GM04504 (cell line): ENCODE measurements around the gene COX7A2.

Experiments used
- DNase-seq: peaks from one replicate; pipeline ENCODE4 v3.0.0-alpha.2; 2012; ENCODE audit warnings: low read depth

The COX7A2 gene

DNA sequence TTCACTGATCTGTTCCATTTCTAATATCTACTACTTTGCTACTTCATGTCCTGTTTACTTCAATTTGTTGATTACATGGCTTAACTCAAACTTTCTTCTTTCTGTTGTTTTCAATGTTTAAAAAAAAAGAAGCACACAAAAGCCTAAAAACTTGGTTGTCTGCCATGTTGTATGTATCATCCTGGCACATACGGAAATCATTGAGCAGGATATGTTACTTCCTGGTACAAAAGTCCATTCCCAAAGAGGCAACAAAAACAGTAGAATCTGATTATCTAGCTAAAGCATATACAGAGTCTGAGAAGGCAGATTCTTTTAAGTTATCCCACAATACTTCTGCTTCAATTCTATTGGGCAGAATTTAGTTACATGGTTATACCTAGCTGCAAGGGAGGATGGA is 23.2 kb downstream of the COX7A2 start:
- no peak for DNase-seq

DNA sequence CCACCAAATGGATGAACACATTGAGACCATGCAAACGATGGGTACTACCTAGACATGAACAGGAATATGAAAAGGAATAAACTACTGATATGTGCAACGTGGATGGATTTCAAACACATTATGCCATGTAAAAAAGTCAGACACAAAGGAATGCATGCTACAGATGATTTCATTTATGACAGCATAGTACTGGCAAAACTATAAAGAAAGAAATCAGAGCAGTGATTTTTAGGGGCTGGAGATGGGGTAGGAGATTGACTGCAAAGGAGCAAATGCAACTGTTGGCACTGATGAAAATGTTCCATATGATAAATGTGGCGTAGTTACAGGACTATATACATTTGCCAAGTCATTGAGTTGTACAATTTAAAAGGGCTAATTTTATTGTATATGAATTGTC is 24.3 kb downstream of the COX7A2 start:
- no peak for DNase-seq

DNA sequence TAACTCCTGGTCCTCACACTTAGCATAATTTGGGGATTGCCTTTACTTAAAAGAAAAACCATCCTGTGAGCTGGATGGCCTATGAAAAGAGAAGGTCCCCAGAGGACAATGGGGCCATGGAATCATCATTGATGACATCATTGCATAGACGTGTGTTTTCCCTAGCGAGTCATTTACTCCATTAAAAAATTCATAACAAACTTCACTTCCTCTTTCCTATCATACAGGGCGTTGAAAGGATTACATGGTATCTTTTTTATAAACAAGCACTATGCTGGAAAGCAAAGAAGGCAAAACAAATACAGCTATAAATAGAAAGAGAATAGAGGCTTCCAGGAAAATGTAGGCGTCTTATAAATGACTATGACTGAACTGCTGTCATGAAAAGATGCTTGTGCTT is 26.4 kb downstream of the COX7A2 start:
- no peak for DNase-seq

DNA sequence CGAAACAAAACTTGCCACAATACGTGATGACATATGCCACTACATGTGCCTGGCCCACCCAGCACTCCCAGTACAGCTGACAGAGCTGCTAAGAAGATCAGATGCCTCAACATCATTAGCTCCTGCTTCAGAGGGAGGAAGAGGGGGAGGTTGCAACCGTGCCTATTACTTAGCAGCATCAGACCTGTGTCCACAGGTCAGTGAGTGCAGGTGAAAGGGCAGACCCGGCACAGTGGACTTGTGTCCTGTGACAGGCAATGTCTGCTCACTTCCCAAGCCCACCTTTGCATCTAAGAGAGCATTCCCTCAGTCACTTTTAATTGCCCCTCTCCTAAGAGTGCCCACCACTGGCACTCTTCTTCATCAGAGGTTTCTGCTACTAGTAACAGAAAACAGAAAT is 28.3 kb downstream of the COX7A2 start:
- no peak for DNase-seq

DNA sequence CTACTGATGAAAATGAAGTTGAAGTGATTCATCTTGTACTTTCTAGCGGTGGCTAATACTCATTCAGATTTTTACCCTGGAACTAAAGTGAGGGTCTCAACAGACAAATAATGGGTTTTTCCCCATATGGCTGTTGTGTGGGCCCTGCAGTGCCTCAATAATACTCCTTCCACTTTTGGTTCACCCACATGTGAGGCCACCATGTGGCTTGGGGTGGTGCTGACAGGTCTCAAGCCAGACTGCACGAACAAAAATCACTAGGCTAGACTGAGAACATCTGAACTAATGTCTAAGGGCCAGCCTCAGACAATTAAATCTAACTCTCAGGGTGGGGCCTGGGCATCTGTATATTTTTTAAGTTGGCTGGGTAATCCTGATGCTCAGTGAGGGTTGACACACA is 29.9 kb downstream of the COX7A2 start:
- DNase-seq, result no peak

DNA sequence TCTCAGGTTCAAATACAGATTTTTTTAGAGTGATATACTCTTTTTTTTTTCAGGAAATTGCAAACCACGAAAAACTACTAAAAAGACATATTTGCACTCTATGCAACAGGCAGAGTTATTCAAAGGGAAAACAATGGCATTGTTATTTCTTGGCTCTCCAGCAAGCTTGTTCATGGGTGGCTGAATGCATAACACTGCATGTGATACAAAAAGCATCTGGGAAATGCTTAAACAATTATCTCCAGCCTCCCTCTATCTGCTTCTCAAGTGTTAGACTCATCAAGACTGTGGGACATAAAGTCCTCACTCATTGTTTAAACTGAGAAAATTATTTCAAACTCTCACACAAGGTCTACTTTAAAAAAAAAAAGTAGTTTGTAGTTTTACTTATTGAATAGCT is 30.5 kb downstream of the COX7A2 start:
- no peak for DNase-seq

DNA sequence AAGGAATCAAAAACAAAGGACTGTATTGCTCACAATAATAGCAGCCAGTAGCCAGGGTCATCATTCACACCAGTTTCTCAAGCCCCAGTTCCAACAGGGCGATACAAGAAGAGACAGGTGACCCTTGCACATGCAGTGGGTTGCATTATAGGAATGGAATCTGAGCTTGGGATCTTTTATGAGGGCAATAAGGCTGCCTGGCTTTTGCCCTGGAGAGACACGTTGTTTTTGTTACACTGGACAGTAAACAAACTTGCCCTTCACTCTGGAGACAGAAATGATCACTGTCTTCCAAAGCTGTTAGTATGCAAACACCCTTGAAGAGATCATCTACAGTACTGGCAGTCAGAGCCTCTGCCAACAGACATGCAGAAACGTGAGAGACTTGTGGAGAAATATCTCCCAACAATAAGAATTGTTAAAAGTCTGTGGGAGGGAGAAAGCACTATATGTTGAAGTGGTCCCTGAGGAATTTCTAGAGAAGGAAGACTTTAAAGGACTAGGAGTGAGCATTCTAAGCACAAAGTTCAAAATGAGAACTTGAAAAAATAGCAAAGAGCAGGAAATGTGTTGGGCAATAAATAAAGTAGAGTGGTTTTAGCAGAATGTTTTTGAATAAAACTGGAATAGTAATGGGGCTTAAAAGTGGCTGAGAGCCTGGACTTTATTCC is 31.5 kb downstream of the COX7A2 start:
- no peak for DNase-seq

DNA sequence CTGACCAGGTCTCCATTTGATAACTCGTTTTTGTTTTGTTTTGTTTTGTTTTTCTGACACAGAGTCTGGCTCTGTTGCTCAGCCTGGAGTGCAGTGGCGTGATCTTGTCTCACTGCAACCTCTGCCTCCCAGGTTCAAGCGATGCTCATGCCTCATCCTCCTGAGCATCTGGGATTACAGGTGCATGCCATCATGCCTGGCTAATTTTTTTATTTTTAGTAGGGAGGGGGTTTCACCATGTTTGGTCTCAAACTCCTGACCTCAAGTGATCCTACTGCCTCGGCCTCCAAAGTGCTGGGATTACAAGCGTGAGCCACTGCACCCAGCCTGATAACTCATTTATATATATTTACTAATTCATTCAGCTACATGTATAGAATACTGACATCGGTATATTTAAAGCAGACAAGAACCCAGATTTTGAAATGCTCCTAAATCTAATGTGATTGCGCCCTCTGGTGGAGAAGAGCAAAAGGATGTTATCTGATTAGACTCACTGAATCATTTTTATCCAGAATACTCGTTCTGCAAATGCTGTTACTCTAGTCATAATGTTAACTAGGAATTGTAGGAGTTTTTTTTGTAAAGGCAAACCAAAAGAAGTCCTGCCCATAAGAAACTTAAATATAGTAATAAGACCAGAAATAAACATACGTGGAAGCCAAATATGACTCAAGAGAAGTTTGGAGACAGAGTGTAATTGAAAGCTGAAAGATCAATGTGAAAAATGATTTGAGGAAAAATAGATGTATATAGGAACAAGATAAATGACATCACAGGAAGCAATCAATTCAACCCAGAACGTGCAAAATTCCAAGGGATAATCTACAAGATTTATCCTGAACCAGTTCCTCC is 32.5 kb downstream of the COX7A2 start:
- no peak for DNase-seq

DNA sequence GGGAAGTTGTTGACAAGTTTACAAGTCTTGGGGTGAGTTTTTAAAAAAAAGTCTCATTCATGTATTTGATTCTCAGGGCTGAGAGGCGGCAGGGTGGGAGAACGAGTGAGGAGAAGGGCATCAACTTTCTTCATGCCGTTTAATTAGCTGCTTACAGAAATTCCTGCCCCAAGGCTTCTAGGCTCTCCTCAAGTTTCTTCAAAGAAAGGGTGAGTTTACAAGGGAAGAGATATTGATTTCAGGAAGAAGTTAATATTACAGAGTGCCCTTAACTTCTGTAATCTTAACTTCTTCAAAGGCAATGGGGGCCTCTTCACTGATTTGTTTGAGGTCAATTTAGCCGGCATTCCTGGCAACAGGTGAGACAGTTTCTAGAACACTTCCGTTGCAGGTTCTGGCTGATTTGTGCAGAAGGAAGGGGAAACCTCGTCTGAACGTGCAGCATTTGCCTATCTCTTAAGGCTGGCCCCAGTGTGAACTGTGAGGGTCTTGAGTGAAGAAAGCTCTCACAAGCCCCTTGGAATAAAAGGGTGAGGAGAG is 34.3 kb downstream of the COX7A2 start:
- DNase-seq, result no peak

DNA sequence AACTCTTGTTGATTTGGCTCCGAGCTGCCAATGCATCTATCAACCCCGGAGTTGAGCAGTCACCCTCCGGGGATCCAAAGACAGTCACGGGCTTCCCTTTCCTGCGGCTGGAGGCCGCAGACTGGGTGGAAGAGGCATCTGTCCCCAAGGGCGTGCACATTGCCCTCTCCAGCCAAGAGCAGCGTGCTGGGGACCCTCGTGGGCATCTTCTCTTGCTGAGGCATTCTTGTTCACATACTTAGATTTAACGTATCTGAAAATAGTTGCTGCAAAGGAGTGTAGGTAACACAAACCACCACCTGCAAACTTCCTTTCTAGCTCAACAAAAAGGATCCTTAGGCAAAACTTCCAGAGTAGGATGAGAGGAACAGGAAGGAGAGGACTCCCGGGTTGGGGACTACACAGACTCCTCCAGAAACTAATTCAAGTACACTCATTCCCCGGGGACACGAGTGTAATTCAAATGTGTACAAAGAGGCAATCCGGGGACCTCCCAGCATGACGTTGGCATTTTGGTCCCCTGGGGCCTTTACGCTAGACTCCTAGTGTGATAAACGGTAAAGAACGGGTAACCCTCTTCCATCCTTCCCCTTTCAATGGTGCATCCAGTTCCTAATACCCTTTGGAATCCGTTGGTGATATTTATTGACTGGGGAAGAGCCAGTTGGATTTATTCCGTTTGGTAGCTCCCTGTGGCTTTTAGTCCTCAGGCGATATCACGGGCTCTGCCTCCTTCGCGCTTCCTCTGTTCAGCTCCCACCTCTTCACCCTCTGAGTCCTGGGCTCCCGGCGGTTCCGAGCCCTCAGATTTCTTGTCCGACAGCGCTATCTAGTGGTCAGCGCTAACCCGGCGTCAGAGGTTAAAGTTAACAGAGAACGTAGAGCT is 35.1 kb downstream of the COX7A2 start:
- no peak for DNase-seq

DNA sequence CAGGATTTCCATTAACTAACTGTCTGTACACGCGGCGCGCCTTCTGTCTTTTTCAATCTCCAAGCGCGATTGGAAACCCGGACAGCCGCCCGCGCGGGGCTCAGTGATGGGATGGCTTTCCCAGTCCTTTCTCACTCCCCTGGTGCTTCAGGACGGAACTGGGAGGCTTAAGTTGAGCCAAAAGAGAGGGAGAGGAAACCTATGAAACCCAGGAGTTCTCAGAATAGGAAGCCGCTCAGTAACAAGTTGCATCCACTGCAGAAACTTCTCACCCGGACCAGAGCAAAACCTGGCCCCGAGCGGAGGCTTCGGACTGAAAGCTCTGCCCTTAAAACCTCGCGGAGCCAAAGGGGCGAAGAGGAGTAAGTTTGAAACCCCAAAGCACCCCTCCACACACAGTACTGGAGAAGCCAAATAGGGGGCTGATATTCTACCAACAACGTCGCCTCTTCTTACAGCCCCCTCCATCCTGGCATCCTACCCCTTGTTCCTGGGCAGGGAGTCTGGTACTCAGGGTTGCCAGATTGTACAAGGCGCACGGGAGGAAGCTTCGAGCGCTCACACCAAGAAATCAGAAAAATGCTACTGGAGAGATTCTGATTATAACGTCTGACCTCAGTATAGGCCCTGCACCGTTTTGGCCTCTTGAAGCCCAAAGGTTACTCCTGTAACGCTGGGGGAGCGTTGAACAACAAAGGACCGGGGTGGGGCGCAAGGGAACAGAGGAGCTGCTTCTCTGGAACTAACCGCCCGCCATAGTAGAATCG is 36.8 kb downstream of the COX7A2 start:
- no peak for DNase-seq

DNA sequence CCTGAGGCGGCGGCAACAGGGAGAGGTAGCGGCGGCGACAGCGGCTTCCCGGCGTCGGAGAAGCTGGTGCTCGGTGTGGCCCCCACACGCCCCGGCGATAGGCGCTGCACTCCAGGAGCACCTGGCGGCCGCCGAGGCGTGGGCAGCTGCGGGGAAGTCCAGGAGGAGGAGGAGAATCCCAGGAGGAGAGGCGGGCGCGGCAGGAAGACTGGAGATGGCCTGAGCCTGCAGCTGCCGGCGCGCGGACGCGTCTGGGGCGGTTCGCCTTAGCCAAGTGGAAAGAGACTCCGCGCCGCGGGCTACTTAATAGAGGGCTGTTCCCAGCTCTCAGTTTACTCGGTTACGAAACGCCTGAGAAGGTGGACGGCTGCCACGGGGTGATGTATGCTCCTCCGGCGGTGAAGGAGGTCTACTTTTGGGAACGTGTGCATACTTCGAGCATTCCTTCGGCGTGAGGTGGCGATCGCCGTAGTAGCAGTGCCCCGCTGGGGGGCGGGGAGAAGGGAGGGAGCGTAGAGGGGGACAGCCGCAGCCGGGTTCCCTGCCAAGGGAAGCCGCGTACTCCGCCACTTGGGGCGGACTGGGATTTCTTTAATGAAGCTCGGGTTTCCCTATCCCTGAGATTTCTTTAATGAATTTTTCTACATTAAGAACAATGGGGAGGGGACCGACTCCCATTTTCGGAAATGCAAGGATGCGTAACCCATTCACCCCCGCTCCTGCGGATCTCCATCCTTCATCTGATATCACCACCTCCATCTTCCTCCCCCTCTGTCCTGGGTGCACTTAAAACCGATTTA is 37.6 kb downstream of the COX7A2 start, which contains the start of gene COL12A1:
COL12A1 (minus strand) TSS at position 278 of the 800 bp plus-strand sequence. CDS start 3,261 bp downstream, outside the sequence.
- peak; percentile 99 for DNase-seq

DNA sequence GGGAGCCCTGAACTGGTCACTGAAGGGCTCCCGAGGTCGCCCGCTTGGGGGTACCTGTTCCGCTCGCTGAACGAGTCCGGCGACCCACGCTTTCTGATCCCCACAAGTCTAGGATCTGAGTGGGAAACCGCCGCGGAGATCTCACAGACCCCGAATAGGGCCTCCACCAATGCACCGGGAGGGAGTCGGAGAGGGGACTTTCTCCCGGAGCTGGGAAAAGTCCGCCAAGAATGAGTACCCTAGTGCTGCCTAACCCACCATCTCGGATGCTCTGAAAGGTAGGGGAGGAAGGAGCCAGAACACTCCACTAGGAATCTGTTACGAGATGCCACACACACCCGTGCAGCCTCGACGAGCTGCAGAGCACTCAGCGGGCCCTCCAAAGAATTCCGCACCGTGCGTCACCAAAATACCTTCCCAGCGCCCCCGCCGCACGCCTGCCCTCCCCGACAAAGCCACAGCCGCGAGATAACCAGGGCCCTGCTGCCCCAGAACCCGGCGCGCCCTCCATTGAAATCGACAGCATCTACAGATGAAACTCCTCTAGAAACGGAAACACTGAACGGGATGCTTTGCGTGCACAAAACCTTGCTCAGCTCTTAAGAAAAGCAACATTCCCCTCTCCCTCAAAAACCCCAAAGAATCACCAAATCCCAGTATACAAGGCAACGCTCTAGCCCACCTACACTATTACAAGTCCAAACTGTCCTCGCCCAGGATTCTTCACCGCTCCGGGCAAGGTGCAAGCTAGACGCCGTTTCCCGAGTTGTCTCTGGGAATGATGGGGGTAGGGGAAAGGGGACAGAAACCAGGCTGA is 38.4 kb downstream of the COX7A2 start:
- no peak for DNase-seq

DNA sequence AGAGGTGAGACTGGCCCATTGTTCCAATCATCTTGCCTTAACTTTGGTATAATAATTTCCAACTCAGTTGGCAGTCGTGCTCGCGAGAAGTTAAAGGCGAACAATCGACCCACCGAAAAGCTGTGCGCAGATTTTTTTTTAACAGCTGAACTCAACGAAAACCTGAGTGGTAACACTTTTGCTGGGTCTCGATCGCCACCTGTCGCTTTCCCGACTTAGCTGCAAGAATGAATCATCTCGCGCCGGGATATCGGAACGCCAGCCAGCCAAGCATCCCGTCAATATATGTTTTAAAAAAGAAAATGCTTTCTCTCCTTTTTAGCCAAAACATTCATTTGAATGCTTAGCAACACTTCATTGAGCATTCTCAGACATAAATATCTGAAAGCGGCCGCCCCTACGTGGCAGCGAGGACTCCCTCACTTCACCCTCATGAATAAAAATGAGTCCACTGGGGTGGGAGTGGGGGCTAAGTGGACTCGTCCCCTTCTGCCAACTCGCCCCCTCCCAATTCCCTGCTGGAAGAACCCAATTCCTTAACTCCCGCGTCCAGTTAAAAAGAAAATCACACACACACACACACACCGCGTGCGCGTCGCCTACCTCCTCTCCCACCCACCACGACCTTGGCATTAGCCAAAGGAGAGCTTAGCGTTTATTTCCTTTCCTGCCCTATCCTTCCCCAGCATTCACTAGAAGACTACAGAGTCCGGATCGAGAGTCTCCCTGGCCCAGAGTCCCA is 39.2 kb downstream of the COX7A2 start:
- peak; percentile 80 for DNase-seq

DNA sequence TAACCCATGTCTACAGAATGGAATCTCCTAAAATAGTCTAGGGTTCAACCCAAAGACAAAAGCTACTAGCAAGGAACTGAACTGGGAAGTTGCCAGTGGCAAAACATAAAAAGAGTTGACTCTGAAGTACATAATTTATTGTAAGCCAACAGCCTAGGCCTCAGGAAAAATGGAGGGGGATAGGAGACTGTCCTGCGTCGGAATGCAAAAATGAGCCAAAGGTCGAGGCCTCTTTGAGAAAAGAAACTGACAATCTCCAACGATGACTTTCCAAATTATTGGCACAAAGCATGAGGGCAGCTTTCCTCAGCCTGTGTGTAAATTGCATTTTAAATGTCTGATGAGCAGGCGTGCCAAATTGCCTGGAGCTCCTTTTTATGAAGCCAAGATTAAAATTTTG is 39.9 kb downstream of the COX7A2 start:
- no peak for DNase-seq

DNA sequence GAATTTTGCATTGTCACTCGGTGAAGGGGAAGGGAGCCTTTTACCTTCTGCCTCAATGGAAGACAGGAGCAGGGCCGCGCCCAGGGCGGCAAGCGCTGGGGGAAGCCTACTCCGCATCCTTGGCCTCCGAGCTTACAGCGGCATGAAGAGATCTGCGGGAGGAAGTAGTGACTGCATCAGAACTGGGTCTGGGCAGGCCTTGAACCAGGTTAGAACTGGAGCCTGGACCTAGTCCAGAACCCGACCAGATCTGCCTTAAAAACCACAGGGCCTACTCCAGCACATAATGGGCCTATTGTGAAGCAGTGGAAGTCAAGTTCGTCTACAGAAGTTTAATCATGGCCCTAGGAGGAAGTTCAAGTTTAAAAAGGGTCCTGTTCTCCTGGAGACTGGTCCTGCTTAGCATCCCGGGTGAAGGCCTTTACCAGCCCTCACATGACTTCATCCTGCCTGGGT is 40.9 kb downstream of the COX7A2 start:
- no peak for DNase-seq

DNA sequence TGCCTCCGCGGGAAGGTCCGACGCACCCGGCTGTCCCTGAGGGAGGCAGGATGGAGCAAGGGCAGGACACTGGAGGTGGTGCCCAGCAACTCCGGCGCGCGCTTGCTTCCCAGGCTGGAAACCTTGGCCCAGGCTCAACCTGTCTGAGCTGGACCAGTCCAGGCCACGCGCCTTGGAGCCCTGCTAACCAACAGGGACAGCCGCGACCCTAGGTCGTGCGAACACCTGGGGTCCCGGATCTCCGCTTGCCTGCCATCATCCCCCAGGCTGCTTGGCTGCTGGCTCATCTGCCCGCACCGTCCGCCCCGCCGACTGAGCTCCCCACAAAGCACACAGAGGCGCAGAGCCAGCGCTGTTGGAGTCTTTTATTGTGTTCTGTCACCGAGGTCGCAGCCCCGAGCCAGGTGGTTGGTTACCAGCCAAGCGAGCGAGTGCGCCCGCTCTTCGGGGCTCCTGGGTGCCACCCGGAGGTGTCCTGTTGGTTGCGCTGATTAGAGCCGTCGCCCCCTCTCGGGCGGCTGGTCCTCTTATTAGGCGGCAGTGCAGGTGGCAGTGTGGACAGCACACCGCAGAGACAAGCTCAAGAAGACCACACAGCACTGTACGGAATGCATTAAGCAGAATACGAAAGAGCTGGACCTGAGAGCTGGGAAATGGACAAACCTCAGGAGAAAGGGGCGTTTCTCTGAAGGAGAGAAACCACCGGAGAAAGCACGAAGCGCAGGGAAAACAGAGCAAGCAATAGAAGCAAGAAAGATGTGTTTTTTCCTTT is 41.5 kb downstream of the COX7A2 start:
- DNase-seq, result no peak

DNA sequence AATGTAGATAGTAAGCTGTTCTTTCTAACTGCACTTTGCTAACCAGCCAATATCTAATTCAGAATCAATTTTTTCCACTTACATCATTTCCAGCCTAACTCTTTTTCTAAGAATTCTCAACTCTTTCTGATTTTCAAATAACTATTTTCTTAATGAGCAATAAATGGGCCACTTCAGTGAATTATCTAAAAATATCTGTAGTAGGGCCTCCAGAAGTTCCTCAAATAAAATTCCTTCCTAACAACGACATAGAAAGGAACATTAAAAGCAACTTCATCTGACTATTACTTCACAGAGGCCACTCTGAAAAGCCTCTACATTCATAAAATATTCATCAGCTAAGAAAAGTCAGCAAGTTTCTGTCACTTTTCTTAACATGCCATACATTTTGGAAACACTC is 42.6 kb downstream of the COX7A2 start:
- DNase-seq, result no peak
